ENCODE results near the gene STAC3. TPM values are rescaled to one million over a fixed set of nuclear protein-coding genes. Genes with fewer than 3 reads are reported as not detected.

The STAC3 gene
- total RNA-seq, 2 donors from 2014 or later = 4.8 to 20.9 TPM

- no peaks in the 10 kb centered on the region for H3K4me1 ChIP-seq (replicated peaks)
- no peaks in the 10 kb centered on the region for H3K27me3 ChIP-seq (replicated peaks; ENCODE audit: insufficient read depth)
- no peak overlapping the region for H3K27ac ChIP-seq
- peaks cover 16 to 17% of the 10 kb centered on the region in 2 donors for H3K36me3 ChIP-seq
- no peaks in the 10 kb centered on the region for H3K9me3 ChIP-seq
- no peak for TF ChIP-seq POLR2AphosphoS5 (IDR thresholded peaks at IDR 0.05)
- no peak for TF ChIP-seq POLR2A (IDR thresholded peaks at IDR 0.05)
- TF ChIP-seq, protein P1, sequence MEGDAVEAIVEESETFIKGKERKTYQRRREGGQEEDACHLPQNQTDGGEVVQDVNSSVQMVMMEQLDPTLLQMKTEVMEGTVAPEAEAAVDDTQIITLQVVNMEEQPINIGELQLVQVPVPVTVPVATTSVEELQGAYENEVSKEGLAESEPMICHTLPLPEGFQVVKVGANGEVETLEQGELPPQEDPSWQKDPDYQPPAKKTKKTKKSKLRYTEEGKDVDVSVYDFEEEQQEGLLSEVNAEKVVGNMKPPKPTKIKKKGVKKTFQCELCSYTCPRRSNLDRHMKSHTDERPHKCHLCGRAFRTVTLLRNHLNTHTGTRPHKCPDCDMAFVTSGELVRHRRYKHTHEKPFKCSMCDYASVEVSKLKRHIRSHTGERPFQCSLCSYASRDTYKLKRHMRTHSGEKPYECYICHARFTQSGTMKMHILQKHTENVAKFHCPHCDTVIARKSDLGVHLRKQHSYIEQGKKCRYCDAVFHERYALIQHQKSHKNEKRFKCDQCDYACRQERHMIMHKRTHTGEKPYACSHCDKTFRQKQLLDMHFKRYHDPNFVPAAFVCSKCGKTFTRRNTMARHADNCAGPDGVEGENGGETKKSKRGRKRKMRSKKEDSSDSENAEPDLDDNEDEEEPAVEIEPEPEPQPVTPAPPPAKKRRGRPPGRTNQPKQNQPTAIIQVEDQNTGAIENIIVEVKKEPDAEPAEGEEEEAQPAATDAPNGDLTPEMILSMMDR (IDR thresholded peaks at IDR 0.05) = no peak
- 79% methylated on average over 7 of the region's 7 CpGs for WGBS
- intact Hi-C loops (cut with DNase I) = no loop called here
- DNase-seq (ENCODE audit: low spot score) = no peak
- H3K4me3 ChIP-seq = no peak overlapping the region
Observed at GRCh38 chr12:57205931-57206330, 45.1 kb downstream of the STAC3 start.

- WGBS = 93% methylated on average over 13 of the region's 26 CpGs
- Histone ChIP-seq H3K4me1 (replicated peaks) (no peaks in the 10 kb centered on the region), H3K27me3 (replicated peaks; ENCODE audit: insufficient read depth) (no peaks in the 10 kb centered on the region), H3K4me3 (no peak overlapping the region), H3K9me3 (no peaks in the 10 kb centered on the region), H3K36me3 (peaks cover 17 to 23% of the 10 kb centered on the region in 2 donors), H3K27ac (no peak overlapping the region)
- intact Hi-C loops (cut with DNase I) = no loop called here
- TF ChIP-seq, protein P1 (IDR thresholded peaks at IDR 0.05) = no peak
- no peak for TF ChIP-seq POLR2AphosphoS5 (IDR thresholded peaks at IDR 0.05)
- no peak for TF ChIP-seq POLR2A (IDR thresholded peaks at IDR 0.05)
- no peak for DNase-seq (ENCODE audit: low spot score)
Observed at GRCh38 chr12:57205186-57205585, 45.8 kb downstream of the STAC3 start.

- no peaks in the 10 kb centered on the region for H3K4me1 ChIP-seq (replicated peaks)
- 88% methylated on average over 19 of the region's 19 CpGs for WGBS
- TF ChIP-seq POLR2AphosphoS5 (IDR thresholded peaks at IDR 0.05) (no peak), POLR2A (IDR thresholded peaks at IDR 0.05) (no peak)
- TF ChIP-seq, protein P1 (IDR thresholded peaks at IDR 0.05) = no peak
- no peaks in the 10 kb centered on the region for H3K9me3 ChIP-seq
- no peaks in the 10 kb centered on the region for H3K27me3 ChIP-seq (replicated peaks; ENCODE audit: insufficient read depth)
- H3K27ac ChIP-seq = no peak overlapping the region
- intact Hi-C loops (cut with DNase I) = no loop called here
- H3K4me3 ChIP-seq = no peak overlapping the region
- H3K36me3 ChIP-seq = peaks cover 17 to 23% of the 10 kb centered on the region in 2 donors
- no peak for DNase-seq (ENCODE audit: low spot score)
Observed at GRCh38 chr12:57204454-57204853, 46.5 kb downstream of the STAC3 start.

DNA sequence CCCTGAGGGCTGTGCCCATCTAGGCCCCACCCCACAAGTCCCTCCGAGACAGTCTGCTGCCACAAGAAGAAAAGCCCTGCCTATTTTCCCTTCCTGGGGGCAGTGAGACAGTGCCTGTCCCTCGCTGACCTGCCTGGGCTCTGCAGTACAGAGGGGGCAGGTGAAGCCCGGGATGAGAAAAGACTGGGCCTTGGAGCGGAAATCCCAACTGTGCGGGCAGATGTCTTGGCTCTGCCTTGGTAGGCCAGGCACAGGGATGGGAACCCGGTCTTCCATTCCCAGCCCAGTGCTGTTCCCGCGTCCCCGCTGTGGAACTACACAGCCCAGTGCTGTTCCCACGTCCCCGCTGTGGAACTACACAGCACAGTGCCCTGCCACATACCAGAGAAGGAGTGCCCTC, 47.2 kb downstream of the STAC3 start:
- Histone ChIP-seq H3K4me1 (replicated peaks) (no peaks in the 10 kb centered on the region), H3K9me3 (no peaks in the 10 kb centered on the region), H3K4me3 (no peak overlapping the region), H3K27ac (no peak overlapping the region), H3K36me3 (peaks cover 17 to 23% of the 10 kb centered on the region in 2 donors), H3K27me3 (replicated peaks; ENCODE audit: insufficient read depth) (no peaks in the 10 kb centered on the region)
- WGBS = 82% methylated on average over 11 of the region's 11 CpGs
- intact Hi-C loops (cut with DNase I) = no loop called here
- DNase-seq (ENCODE audit: low spot score) = no peak
- TF ChIP-seq, protein P1 (IDR thresholded peaks at IDR 0.05) = no peak
- TF ChIP-seq POLR2AphosphoS5 (IDR thresholded peaks at IDR 0.05) = no peak
- no peak for TF ChIP-seq POLR2A (IDR thresholded peaks at IDR 0.05)

DNA sequence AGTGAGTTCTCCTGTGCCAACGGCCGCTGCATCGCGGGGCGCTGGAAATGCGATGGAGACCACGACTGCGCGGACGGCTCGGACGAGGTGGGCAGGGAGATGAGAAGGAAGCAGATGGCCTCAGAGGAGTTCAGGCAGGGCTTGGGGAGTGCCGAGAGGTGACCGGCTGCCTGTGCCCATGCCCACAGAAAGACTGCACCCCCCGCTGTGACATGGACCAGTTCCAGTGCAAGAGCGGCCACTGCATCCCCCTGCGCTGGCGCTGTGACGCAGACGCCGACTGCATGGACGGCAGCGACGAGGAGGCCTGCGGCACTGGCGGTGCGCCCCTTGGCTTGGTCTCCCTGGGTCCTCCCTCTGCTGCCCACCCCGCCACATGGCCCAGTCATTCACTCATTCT, 47.8 kb downstream of the STAC3 start:
- H3K4me3 ChIP-seq = no peak overlapping the region
- H3K36me3 ChIP-seq = peaks cover 17 to 23% of the 10 kb centered on the region in 2 donors
- DNase-seq (ENCODE audit: low spot score) = no peak
- 95% methylated on average over 28 of the region's 28 CpGs for WGBS
- no peak overlapping the region for H3K27ac ChIP-seq
- H3K27me3 ChIP-seq (replicated peaks; ENCODE audit: insufficient read depth) = no peaks in the 10 kb centered on the region
- H3K4me1 ChIP-seq (replicated peaks) = no peaks in the 10 kb centered on the region
- no peaks in the 10 kb centered on the region for H3K9me3 ChIP-seq
- TF ChIP-seq POLR2A (IDR thresholded peaks at IDR 0.05) = no peak
- no peak for TF ChIP-seq POLR2AphosphoS5 (IDR thresholded peaks at IDR 0.05)
- TF ChIP-seq, protein P1 (IDR thresholded peaks at IDR 0.05) = no peak
- intact Hi-C loops (cut with DNase I) = no loop called here

Data from prostate gland (tissue), 2 donors.